GM19438 (cell line): ENCODE measurements around the gene PCNA.
"Not testable (repeated sequence)": the region's sequence is repeated elsewhere in the genome, so short reads cannot be mapped to it uniquely, and the experiment has no call there.

Experiments used
- ATAC-seq: cut with Tn5 transposase; IDR thresholded peaks from one replicate; pipeline ENCODE4 v1.9.1; 2021; ENCODE audit warnings: low read depth; ENCODE audit not compliant: unreplicated experiment

PCNA gene

DNA sequence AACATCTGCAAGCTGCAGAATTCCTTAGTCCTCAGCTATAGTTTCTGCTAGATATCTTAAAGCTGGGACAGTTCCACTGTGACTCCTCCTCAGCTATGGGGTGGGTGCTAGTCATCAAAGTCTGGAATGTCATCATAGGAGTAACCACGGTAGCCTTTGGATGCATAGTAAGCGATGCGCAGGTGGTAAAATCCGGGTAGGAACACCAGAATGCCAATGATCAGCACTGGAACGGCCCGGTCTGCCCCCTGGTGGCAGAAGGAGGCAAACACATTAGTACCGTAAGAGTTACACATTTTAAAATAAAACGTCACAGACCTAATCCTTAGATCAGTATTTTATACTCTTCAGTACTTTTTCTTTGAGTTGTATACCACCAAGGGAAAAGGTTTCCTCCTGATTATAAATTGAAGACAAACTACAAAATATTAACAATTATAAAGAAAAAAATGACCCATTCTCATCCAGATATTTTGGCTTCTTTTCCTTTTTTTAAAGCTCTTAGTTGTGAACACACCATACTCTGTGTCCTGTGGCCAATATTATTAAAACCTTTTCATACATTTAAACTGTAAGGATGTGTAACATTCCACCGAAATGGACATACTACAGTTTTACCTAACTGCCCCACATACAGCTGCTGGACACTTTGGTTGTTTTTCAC, 18.9 kb downstream of the PCNA start:
- ATAC-seq: peak; percentile 60

DNA sequence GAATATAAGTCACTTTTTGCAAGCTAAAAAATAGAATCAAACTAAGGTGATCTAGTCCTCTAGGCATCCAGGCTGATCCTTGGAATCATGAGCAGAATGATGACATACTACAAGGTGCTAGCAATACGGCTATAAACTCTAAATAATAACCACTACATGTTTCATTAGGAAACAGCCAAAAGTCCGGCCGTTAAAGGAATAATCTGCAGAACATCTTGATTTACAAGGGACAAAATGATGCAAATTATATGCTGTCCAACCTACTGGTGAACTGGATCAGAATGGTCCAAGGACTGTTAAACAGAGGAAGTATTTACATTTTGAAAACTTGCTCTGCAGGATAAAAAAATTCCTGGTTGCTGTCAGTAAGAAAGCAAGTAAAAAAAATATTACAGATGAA, 19.8 kb downstream of the PCNA start:
- not testable (repeated sequence) for ATAC-seq

DNA sequence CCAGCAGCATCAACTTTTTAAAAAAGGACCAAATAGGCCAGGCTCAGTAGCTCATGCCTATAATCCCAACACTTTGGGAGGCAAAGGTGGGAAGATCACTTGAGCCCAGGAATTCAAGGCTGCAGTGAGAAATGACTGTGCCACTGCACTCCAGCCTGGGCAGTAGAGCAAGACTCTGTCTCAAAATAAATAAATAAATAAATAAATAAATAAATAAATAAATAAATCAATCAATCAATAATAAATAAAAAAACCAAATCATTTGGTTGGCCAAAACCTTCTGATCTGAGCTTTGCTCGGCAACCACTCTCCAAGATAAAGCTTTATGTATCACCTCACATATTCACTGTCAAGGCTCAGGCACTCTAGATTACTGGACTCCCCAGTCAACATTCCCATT, 20.7 kb downstream of the PCNA start:
- ATAC-seq: not testable (repeated sequence)

DNA sequence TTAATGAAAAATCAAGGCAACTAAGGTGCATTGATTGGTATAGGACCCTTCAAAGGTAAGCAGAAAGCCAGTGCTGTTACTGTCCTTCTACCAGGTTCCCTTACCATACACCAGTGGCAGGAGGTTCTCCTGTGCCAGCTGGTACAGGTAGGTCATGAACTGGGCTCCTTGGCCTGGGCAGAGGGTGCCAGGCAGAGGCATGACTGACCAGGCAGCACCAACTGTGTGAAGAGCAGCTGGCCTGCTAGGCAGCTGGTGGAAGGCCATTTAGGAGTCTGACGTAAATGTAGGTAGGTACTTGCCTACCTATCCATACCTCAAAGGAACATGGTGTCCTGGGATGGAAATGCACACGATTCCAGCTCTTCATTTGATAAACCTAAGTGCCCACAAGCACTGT, 23.3 kb downstream of the PCNA start:
- ATAC-seq: no peak

DNA sequence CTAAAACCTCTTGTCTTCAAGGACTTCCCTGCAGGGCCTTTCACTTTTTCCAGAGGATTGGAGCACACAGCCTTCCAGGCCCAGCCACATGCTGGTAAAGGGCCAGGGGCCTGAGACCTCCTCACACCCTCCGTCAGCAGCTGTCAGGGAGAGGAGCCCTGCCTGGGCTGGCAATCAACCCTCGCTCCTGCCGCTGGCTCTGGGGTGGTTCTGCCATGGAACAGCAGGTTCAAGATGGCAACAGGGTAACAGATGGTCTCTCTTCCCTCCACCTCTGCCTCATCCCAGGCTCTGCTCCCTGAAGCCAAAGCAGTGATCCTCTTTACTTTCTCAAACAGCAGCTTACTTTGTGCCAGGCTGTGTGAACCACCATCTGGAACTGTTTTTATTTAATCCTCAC, 23.8 kb downstream of the PCNA start:
- ATAC-seq: no peak

DNA sequence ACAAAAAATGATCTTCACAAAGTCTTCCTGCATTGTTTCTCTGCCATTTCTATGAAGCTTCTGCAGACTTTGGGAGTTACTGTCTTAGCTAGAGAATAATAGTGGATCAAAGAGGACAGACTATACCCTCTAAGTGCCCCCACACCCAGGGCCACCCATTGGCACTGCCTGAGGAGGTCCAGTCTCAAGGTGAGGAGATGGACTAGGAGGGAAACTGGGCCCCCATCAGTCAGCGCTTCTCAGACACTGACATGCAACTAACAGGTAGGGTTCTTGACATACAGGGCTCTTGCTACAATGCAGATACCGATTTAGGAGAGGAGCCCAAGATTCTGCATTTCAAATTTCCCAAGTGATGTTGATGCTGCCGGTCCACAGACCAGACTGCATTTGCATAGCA, 24.3 kb downstream of the PCNA start:
- no peak for ATAC-seq

DNA sequence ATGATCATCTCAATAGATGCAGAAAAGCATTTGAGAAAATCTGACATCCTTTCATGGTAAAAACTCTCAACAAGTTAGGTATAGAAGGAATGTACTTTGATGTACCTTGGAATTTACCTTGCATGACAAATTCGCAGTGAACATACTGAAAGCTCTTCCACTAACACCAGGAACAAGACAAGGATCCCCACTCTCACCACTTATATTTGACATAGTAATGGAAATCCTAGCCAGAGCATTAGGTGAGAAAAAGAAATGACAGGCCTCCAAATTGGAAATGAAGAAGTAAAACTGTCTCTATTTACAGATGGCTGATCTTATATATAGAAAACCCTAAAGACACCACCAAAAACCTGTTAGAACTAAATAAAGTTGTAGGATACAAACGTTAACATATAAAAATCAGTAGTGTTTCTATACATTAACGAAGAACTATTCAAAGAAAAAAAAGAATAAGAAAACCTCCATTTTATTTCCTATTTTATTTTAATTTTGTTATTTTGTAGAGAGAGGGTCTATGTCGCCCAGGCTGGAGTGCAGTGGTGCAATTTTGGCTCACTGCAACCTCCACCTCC, 26.9 kb downstream of the PCNA start:
- ATAC-seq: no peak

DNA sequence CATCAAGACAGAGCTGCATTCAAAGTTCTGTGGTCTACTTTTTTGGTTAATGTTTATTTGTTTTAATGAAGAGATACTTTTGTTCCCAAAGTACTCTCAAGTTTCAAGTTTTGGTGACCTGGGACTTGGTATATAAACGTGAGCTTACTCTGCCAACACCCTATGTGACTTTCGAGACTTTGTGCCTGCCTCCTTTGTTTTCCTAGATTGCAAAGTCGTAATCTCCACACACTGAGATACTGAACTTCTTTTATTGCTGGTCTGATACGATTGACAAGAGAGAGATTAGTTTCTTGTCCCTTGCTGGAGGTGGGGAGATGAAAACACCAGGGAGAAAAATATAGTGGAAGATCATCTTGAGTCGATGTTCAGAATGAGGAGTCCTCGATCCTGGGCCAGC, 27.9 kb downstream of the PCNA start:
- ATAC-seq: no peak

DNA sequence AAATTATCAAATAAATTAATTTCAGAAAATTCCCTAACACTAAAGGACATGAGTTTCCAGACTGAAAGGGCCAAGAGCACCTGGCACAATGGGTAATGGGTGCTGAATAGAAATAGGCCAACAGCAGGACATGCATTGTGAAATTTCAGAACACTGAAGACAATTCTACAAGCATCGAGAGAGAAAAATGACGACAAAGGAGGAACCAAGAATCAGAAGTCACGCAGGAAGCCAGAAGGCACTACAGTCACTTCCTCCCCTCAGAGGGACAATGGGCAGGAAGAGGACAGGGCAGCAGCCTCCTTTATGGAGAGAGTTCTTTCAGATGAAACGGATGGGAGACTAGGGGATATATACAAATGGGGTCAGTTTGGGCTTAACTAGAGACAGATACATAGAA, 29.6 kb downstream of the PCNA start:
- ATAC-seq: no peak

DNA sequence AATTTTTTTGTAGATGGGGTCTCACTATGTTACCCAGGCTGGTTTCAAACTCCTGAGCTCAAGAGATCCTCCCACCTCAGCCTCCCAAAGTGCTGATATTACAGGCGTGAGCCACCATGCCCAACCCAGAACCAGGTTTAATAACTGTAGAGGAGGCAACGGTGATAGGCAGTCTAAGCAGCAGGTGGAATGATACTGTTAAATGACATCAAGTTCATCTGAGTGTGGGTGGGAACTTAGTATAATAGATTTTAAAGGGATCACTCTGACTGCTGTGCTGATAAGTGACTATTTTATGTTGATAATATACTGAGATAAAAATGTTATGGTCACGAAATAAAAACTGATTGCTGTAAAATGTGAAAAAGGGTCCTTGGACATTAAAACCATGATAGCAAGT, 31.1 kb downstream of the PCNA start:
- ATAC-seq: no peak

DNA sequence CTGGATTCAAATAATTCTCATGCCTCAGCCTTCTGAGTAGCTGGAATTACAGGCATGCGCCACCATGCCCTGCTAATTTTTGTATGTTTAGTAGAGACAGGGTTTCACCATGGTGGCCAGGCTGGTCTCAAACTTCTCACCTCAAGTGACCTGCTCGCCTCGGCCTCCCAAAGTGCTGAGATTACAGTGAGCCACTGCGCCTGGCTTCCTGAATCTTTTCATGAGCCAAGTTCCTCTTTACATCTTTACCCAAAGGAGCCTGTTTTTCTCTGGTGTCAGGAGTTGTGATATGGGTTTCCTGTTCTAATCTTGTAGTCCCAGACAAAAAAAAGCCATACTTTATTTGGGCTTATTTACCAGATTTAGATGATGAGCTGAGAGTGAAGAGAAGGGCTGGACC, 34.4 kb downstream of the PCNA start:
- no peak for ATAC-seq

DNA sequence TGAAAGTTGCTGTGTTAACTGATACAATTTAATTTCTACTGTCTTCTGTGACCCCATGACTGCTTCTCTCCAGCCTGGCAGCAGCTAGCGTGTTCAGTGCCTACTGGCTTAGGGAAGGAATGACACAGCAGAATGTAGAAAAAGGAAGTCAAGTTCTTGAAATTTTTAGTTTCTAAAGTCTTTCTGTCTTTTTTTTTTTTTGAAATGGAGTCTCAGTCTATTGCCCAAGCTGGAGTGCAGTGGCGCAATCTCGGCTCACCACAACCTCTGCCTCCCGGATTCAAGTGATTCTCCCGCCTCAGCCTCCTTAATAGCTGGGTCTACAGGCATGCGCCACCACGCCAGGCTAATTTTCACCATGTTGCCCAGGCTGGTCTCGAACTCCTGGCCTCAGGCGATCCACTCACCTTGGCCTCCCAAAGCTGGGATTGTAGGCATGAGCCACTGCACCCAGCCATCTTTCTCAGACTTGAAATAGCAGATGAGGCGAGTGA, 39.3 kb downstream of the PCNA start:
- no peak for ATAC-seq

DNA sequence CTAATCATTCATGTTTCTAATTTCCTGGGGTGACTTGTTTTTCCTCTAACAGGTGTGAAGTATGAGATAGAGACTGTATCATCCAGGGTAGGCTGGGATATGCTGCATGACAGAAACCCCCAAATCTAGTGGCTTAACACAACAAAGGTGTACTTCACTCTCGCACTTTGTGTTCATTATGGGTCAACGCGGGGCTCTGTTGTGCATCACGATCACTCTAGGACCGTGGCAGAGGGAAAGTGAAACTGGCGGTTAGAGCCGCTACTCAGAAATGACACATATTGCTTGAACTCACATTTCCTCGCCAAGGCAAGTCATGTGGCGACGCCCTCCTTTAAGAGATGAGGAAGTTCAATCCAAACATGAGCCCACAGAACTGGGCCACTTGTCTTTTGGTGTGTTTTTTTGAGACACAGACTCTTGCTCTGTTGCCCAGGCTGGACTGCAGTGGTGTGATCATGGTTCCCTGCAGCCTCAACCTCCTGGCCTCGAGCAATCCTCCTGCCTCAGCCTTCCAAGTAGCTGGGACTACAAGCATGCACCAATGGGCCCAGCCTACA, 41.3 kb downstream of the PCNA start:
- peak; percentile 96 for ATAC-seq

DNA sequence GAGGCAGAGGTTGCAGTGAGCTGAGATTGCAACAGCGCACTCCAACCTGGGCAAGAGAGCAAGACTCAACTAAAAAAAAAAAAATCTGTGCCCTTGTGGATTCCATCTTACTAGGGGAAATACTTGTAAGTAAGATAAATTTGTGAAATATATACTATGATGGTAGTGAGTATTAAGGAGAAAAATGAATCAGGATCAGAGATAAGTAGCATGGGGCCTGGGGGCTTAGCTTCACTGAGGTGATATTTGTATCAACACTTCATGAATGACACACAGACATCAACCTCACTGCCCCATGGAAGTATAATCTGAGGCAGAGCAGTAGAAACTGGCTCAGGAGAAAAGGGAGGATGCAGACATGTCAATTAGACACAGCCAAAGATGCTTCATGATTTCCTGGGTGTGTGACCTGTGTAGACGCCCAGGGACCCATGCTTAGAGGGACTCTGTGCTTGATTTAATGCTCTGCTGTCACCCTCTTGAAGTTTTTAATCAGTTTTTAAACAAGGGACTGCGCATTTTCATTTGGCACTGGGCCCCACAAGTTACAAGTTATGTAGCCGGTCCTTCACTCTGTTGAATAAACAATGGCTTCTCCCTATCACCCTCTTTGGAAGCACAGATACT, 41.9 kb downstream of the PCNA start:
- no peak for ATAC-seq

DNA sequence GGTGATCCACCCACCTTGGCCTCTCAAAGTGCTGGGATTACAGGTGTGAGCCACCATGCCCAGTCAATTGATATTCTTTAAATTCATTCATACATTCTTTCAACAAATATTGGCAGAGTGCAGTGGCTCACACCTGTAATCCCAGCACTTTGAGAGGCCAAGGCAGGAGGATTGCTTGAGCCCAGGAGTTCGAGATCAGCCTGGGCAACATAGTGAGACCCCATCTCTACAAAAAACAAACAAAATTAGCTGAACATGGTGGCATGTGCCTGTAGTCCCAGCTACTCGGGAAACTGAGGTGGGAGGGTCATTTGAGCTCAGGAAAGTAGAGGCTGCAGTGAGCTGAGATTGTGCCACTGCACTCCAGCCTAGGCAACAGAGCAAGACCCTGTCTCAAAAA, 42.8 kb downstream of the PCNA start:
- ATAC-seq: not testable (repeated sequence)

DNA sequence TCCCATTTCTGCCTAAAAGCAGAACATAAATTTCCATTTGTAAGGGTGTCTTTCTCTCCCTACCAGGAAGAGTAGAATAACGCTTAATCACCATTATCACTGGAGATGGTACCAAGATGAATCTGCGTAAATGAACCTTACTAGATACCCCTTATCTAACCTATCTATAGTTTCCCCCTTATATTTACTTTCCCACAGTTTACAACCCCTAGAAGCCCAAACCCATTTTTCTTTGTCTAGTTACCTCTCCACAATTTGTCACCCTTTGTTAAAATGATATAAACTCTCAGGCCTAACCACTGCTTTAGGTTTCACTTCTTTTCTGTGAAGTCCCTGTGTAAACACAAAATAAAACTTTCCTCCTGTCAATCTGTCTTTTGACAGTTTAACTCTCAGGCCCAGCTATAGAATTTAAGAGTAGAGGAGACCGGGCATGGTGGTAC, 45.5 kb downstream of the PCNA start:
- no peak for ATAC-seq

DNA sequence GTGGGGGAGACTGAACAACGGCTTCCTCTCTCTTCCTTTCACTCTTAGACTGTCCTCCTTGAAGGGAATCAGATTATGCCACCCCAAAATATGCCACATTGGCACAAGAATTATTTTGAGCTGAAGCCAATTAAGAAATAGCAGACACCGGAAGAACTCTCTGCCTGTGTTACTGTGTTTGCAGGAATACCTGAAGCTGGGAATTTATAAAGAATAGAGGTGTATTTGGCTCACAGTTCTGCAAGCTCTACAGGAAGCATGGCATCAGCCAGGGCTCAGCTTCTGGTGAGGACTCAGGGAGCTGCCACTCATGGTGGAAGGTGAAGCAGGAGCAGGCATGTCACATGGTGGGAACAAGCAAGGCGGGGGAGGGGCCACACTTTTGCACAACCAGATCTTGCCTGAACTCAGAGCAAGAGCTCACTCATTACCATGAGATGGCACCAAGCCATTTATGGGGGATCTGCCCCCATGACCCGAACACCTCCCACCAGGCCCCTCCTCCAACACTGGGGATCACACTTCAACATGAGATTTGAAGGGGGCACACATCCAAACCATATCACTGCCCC, 46.0 kb downstream of the PCNA start:
- no peak for ATAC-seq

DNA sequence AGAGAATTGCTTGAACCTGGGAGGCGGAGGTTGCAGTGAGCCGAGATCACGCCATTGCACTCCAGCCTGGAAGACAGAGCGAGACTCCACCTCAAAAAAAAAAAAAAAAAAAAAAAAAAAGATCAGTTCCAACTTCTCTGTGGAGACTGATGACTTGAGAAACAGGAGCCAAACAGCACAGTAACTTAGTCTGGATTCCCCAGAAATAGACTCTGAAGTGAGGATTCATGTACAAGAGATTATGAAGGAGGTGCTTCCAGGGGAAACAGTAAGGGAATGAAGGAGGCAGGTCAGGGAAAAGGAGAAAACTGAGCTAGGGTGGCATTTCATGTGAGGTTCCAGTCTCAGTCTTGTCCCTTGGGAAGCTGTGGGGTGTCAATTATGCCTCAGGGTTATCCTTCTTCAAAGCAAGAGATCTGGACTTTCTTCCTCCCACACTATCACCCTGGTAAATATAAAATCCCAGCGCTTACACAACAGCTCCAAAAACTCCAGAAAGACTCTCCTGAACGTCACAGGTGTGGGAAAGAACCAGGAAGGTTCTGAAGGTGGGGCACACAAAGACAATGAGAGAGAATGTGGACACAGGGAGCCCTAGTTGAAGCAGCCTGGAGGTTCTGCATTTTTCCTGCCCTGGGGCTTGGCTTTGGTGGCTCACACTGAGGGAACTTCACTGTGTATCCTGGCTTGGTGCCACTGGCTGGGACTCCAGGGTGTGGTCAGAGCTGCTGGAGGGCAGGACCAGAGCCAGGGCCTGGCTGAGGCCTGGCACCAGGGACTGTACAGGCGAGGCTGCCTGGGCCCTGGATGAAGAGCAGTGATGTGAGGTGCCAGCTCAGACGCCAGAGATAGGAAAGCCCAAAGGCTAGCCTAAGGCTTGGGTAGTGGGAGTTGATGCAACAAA, 46.8 kb downstream of the PCNA start:
- no peak for ATAC-seq

DNA sequence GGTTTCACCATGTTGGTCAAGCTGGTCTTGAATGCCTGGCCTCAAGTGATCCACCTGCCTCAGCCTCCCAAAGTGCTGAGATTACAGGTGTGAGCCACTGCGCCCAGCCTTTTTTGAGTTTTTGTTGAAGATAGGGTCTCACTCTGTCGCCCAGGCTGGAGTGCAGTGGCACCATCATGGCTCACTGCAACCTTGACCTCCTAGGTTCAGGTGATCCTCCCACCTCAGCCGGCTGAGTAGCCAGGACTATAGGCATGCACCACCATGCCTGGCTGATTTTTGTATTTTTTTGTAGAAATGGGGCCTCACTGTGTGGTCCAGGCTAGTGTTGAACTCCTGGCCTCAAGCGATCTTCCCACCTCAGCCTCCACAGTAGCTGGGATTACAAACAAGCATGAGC, 47.8 kb downstream of the PCNA start:
- ATAC-seq: not testable (repeated sequence)

DNA sequence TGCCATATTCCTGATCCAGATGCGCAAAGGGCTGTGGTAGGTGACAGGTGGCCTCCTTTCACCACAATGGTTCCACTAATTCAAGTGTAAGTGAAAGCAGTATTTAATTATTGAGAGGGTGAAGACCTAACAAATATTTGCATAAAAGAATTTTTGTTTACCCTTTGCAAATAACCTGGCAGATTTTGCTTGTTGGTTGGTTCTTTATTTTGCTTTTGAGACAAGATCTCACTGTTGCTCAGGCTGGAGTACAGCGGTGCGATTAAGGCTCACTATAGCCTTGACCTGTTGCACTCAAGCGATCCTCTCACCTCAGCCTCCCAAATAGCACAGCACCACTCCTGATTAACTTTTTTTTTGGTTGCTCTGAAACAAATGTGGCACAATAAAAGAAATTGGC, 49.2 kb downstream of the PCNA start:
- ATAC-seq: no peak
